ENCODE results near the gene CDH4. TPM values are rescaled to one million over a fixed set of nuclear protein-coding genes. Genes with fewer than 3 reads are reported as not detected.

Gene CDH4
- total and polyA plus RNA-seq, 2 of the 4 experiments (the other 2 are of a cell fraction): 1.6 to 3.5 TPM

- no peak overlapping the region for H4K8ac ChIP-seq (ENCODE audit: low read depth in 2 of 2, low read length in 2 of 2)
- H2BK5ac ChIP-seq (ENCODE audit: low read depth, low read length, poor library complexity, severe bottlenecking): no peak overlapping the region
- H3K9me3 ChIP-seq (ENCODE audit: control insufficient read depth, insufficient read depth, low read length): no peaks in the 10 kb centered on the region
- ATAC-seq (ENCODE audit: low read depth) (no peak), DNase-seq (no peak)
- H3K36me3 ChIP-seq (ENCODE audit: control insufficient read depth, insufficient read depth, low read length): no peaks in the 10 kb centered on the region
- no peak overlapping the region for H3K23ac ChIP-seq (ENCODE audit: low read depth, low read length)
- no peak overlapping the region for H3K14ac ChIP-seq (replicated peaks; ENCODE audit: low read depth, low read length)
- 100% methylated on average over 1 of the region's 3 CpGs; no CpG with 5 or more reads in 1 of the 2 experiments for WGBS, 2 experiments (ENCODE audit: extremely low coverage in 2 of 2, insufficient read length in 1 of 2)
- dilution Hi-C loops (cut with HindIII; ENCODE audit: low sequenced_read_pairs, unreplicated experiment) (no loop called here), intact Hi-C loops (cut with micrococcal nuclease) (no loop called here), in situ Hi-C loops (cut with MboI; ENCODE audit: low sequenced_read_pairs) (loop anchor here (10.0 kb wide), 1 partner anchor 1008 kb away; no protein-coding TSS in a partner anchor)
- ChIA-PET POLR2A (ENCODE audit: unreplicated experiment) (no interaction called here), CTCF (no interaction called here)
- no peak overlapping the region for H3K18ac ChIP-seq (ENCODE audit: low read depth, low read length)
- H3K4ac ChIP-seq (ENCODE audit: low read depth, low read length): no peak overlapping the region
- H3K9me1 ChIP-seq (ENCODE audit: insufficient read depth, low read length): peaks cover 10% of the 10 kb centered on the region
- H3K79me1 ChIP-seq (ENCODE audit: low read depth in 1 of 2, low read length in 2 of 2): no peaks in the 10 kb centered on the region
- no peak overlapping the region for H3K4me2 ChIP-seq (ENCODE audit: low read depth, low read length)
- H2AK9ac ChIP-seq (replicated peaks; ENCODE audit: low read depth, low read length, poor library complexity): no peak overlapping the region
- no peak overlapping the region for H3K56ac ChIP-seq (ENCODE audit: extremely low read depth, insufficient read depth, low read length)
- no peak overlapping the region for H4K91ac ChIP-seq (ENCODE audit: insufficient read depth, low read depth, low read length)
- H4K20me1 ChIP-seq (ENCODE audit: insufficient read depth, low read length): peaks cover 3% of the 10 kb centered on the region; the same call in 1 of the 2 replicates
- H2AFZ ChIP-seq (replicated peaks; ENCODE audit: low read length, poor library complexity): no peak overlapping the region
- no peak overlapping the region for H4K5ac ChIP-seq (ENCODE audit: low read depth, low read length)
- H3K4me1 ChIP-seq (ENCODE audit: control insufficient read depth, insufficient read depth, low read length): peaks cover 9% of the 10 kb centered on the region
- H3K27ac ChIP-seq (ENCODE audit: insufficient read depth, low read length): no peak overlapping the region
- peaks cover 2% of the 10 kb centered on the region; the same call in 1 of the 2 replicates for H3K27me3 ChIP-seq (ENCODE audit: control insufficient read depth, insufficient read depth, low read length)
- no peak overlapping the region for H3K9ac ChIP-seq (ENCODE audit: low read depth, low read length)
- BruUV-seq (replicated peaks): no TSS peak
- H2AK5ac ChIP-seq (ENCODE audit: low read depth, low read length): no peak overlapping the region
- H2BK15ac ChIP-seq (ENCODE audit: low read depth, low read length): no peak overlapping the region
- TF ChIP-seq BHLHE40 (IDR thresholded peaks at IDR 0.05; ENCODE audit: low read depth, low read length) (no peak), CHD1 (IDR thresholded peaks at IDR 0.05; ENCODE audit: low read depth, low read length) (no peak), MAFK (IDR thresholded peaks at IDR 0.05; ENCODE audit: low read depth, low read length) (no peak), RCOR1 (IDR thresholded peaks at IDR 0.05; ENCODE audit: insufficient replicate concordance, low read length) (no peak), USF2 (IDR thresholded peaks at IDR 0.05; ENCODE audit: low read depth, low read length) (no peak), CEBPB (IDR thresholded peaks at IDR 0.05; ENCODE audit: low read depth, low read length) (no peak), CTCF (conservative IDR thresholded peaks at IDR 0.05; ENCODE audit: low read depth, low read length) (no peak), ELK1 (IDR thresholded peaks at IDR 0.05; ENCODE audit: borderline replicate concordance, low read depth, low read length) (no peak), RAD21 (IDR thresholded peaks at IDR 0.05; ENCODE audit: low read length) (no peak), FOS (IDR thresholded peaks at IDR 0.05; ENCODE audit: low read depth, low read length) (no peak), POLR2A (IDR thresholded peaks at IDR 0.05; ENCODE audit: low read depth, low read length) (no peak), MXI1 (IDR thresholded peaks at IDR 0.05; ENCODE audit: borderline replicate concordance, low read depth, low read length) (no peak), MAZ (IDR thresholded peaks at IDR 0.05; ENCODE audit: borderline replicate concordance, low read depth, low read length) (no peak), NFE2L2 (IDR thresholded peaks at IDR 0.05; ENCODE audit: low read depth, low read length) (no peak), RFX5 (IDR thresholded peaks at IDR 0.05; ENCODE audit: low read depth, low read length) (no peak)
- H3K4me3 ChIP-seq (ENCODE audit: insufficient read depth, low read depth, low read length): no peak overlapping the region
- H2BK20ac ChIP-seq (ENCODE audit: low read depth, low read length): no peak overlapping the region
- H2BK120ac ChIP-seq (ENCODE audit: low read depth, low read length): no peak overlapping the region
Observed at GRCh38 chr20:61222699-61223098, 29.4 kb upstream of the CDH4 start.

All from IMR-90 (cell line).